Endothelial cell of umbilical vein (primary cell): ENCODE measurements around the gene CHD6. TPM values are rescaled to one million over a fixed set of nuclear protein-coding genes. Genes with fewer than 3 reads are reported as not detected.

Source experiments
- BruUV-seq: library from RNA; stranded (reverse); fragments of 400-500 nt; replicated peaks from 2 replicates; lab custom pipeline; 2021; lab: Mats Ljungman, UMichigan
- CTCF ChIA-PET: fragments of 300-600, 350-600 bp; sonication (Branson Sonifier 250); formaldehyde crosslinking; loops from one replicate; lab custom pipeline; 2021; ENCODE audit warnings: antibody characterized with exemption, inconsistent platforms; lab: Charles Lee
- POLR2A ChIA-PET: fragments of 300-600, 350-600 bp; sonication (Branson Sonifier 250); formaldehyde crosslinking; loops from one replicate; lab custom pipeline; 2021; ENCODE audit warnings: antibody characterized with exemption, inconsistent platforms; lab: Charles Lee
- DNase-seq: peaks from one replicate; pipeline ENCODE4 v3.0.0-alpha.2; 2011; ENCODE audit warnings: low read depth, low spot score
- FAIRE-seq: peaks from 2 replicates; lab custom pipeline; 2011; peaks lifted over from hg19 to GRCh38; lab: Jason Lieb, UNC
- H2AFZ ChIP-seq: 2 replicates; pipeline ENCODE4 v1.6.0; 2012; ENCODE audit warnings: low read depth, low read length, control low read depth, inconsistent platforms
- H3K27ac ChIP-seq: 2 replicates; pipeline ENCODE4 v1.5.1; 2011; ENCODE audit warnings: low read depth, mild to moderate bottlenecking, control low read depth, low read length, moderate library complexity; ENCODE audit not compliant: insufficient read depth
- H3K27me3 ChIP-seq, 2 experiments: 2 replicates each; pipeline versions ENCODE4 v1.6.0 to v1.6.1; 2011; ENCODE audit warnings: low read length in 2 of 2, mixed read lengths in 1 of 2; ENCODE audit not compliant: control insufficient read depth in 2 of 2, insufficient read depth in 2 of 2
- H3K36me3 ChIP-seq, 2 experiments: 2 replicates in 1 of 2; 3 replicates in 1 of 2; pipeline ENCODE4 v1.5.1; 2011; ENCODE audit warnings: low read length in 2 of 2, mild to moderate bottlenecking in 1 of 2, moderate library complexity in 1 of 2; ENCODE audit not compliant: control insufficient read depth in 2 of 2, insufficient read depth in 2 of 2; ENCODE audit errors: extremely low read depth in 1 of 2
- H3K4me1 ChIP-seq: 3 replicates; pipeline ENCODE4 v1.5.1; 2011; ENCODE audit warnings: mild to moderate bottlenecking, low read length; ENCODE audit not compliant: control insufficient read depth, insufficient read depth; ENCODE audit errors: extremely low read depth
- H3K4me2 ChIP-seq: 2 replicates; pipeline ENCODE4 v1.6.1; 2011; ENCODE audit warnings: low read length, control low read depth, mixed read lengths; ENCODE audit not compliant: insufficient read depth
- H3K4me3 ChIP-seq, 3 experiments: fragments of 200-600 bp in 1 of 3; sonication (generic), shearing (Covaris generic) in 1 of 3; replicated peaks in 1 of 3; 2 replicates each; pipeline ENCODE4 v1.5.1; 2011 to 2016; ENCODE audit warnings: control low read depth in 3 of 3, low read length in 3 of 3, mild to moderate bottlenecking in 2 of 3, inconsistent platforms in 1 of 3, low read depth in 1 of 3, moderate library complexity in 1 of 3; ENCODE audit not compliant: insufficient read depth in 1 of 3
- H3K79me2 ChIP-seq: 2 replicates; pipeline ENCODE4 v1.6.0; 2012; ENCODE audit warnings: low read length, inconsistent platforms; ENCODE audit not compliant: control insufficient read depth, insufficient read depth
- H3K9ac ChIP-seq: replicated peaks from 2 replicates; pipeline ENCODE3; 2011; ENCODE audit warnings: low read length, control low read depth; ENCODE audit not compliant: insufficient read depth; ENCODE audit errors: extremely low read depth
- H3K9me1 ChIP-seq: replicated peaks from 3 replicates; pipeline ENCODE4 v1.6.0; 2011; ENCODE audit warnings: mild to moderate bottlenecking, low read length; ENCODE audit not compliant: control insufficient read depth, insufficient read depth; ENCODE audit errors: extremely low read depth
- H3K9me3 ChIP-seq: replicated peaks from 2 replicates; pipeline ENCODE4 v1.5.1; 2012; ENCODE audit warnings: low read length, inconsistent platforms; ENCODE audit not compliant: control insufficient read depth, insufficient read depth
- H4K20me1 ChIP-seq: replicated peaks from 2 replicates; pipeline ENCODE3; 2011; ENCODE audit warnings: mild to moderate bottlenecking, low read length; ENCODE audit not compliant: control insufficient read depth, insufficient read depth; ENCODE audit errors: extremely low read depth
- CTCF ChIP-seq, 2 donors: IDR thresholded peaks; 1 replicate in 1 of 2; 2 replicates in 1 of 2; pipeline ENCODE4 v1.5.1; 2011; ENCODE audit warnings: low read length in 2 of 2, mild to moderate bottlenecking in 2 of 2, moderate library complexity in 2 of 2, control low read depth in 1 of 2, inconsistent platforms in 1 of 2, low read depth in 1 of 2; ENCODE audit not compliant: insufficient read depth in 1 of 2; ENCODE audit errors: extremely low read depth in 1 of 2
- EZH2 ChIP-seq: IDR thresholded peaks from 2 replicates; pipeline ENCODE4 v1.6.1; 2012; ENCODE audit warnings: borderline replicate concordance, low read depth, mild to moderate bottlenecking, moderate library complexity, low read length, inconsistent platforms; ENCODE audit not compliant: severe bottlenecking
- FOS ChIP-seq: IDR thresholded peaks from 2 replicates; pipeline ENCODE4 v1.6.1; 2011; ENCODE audit warnings: mild to moderate bottlenecking, low read length, moderate library complexity, borderline replicate concordance; ENCODE audit not compliant: insufficient read depth
- GATA2 ChIP-seq: IDR thresholded peaks from 2 replicates; pipeline ENCODE4 v1.7.0; 2011; ENCODE audit warnings: low read depth, mild to moderate bottlenecking, moderate library complexity, mixed read lengths, low read length; ENCODE audit not compliant: insufficient read length, insufficient read depth
- MAX ChIP-seq: IDR thresholded peaks from 2 replicates; pipeline ENCODE4 v1.6.1; 2011; ENCODE audit not compliant: insufficient read depth, insufficient read length
- MYC ChIP-seq: IDR thresholded peaks from one replicate; pipeline ENCODE4 v1.6.1; 2011; ENCODE audit warnings: mild to moderate bottlenecking, low read depth, low read length
- POLR2A ChIP-seq: IDR thresholded peaks from 2 replicates; pipeline ENCODE4 v1.6.1; 2012; ENCODE audit warnings: low read depth, mild to moderate bottlenecking, control low read depth, low read length
- POLR2AphosphoS5 ChIP-seq: IDR thresholded peaks from 2 replicates; pipeline ENCODE4 v1.6.1; 2012; ENCODE audit warnings: low read depth, mild to moderate bottlenecking, control low read depth, low read length, moderate library complexity; ENCODE audit not compliant: insufficient read depth
- dilution Hi-C: fragments of 300-500 bp; cut with MboI; formaldehyde crosslinking; loops from one replicate; pipeline ENCODE4 v1.15.0; 2019; ENCODE audit warnings: low sequenced_read_pairs; ENCODE audit not compliant: extremely low pct_ligation_motif_present
- intact Hi-C: fragments of 100-400 bp; cut with micrococcal nuclease; formaldehyde crosslinking; loops from one replicate; pipeline ENCODE4 v1.10.0; 2022
- polyA plus RNA-seq, 4 experiments: library from polyadenylated mRNA; depleted of rRNA in 3 of 4; stranded (reverse) in 3 of 4; unstranded in 1 of 4; fragments of >200 nt; gene quantifications; 2 replicates each; pipeline versions ENCODE4 v1.2.1 to v1.2.3, GENCODE V29; 2011 to 2012; ENCODE audit warnings: missing spikeins in 1 of 4
- total RNA-seq: library from RNA; stranded (reverse); gene quantifications from 2 replicates; pipeline ENCODE4 v1.2.3, GENCODE V29; 2021

Gene CHD6
- total and polyA plus RNA-seq, 2 donors (not counting 3 experiments of a cell fraction or from before 2014, with no cell fraction given): 7.2 to 33.7 TPM

DNA sequence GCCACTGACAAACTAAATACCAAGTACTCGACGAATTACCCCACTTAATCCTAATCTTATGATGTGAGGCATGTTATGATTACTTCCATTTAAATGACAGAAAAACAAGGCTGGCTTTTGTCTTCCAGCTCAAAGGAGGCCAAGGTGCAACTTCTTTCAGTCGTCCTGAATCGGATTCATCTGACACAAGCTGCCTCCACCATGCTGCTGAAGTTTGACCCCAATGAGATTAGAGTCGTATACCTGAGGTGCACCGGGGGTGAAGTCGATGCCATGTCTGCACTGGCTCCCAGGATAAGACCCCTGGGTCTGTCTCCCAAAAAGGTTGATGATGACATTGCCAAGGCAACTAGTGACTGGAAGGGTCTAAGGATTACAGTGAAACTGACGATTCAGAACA, 71.0 kb downstream of the CHD6 start:
- no peaks in the 10 kb centered on the region for H3K9me3 ChIP-seq
- ChIA-PET CTCF (interaction anchor here (1.1 kb wide), 1 partner anchor 11 kb away, joined by 3 read pairs; no protein-coding TSS in a partner anchor), POLR2A (no interaction called here)
- no peak overlapping the region for H3K4me2 ChIP-seq
- H2AFZ ChIP-seq: no peak overlapping the region
- no peak overlapping the region for H3K4me3 ChIP-seq
- H3K27me3 ChIP-seq: no peaks in the 10 kb centered on the region
- TF ChIP-seq CTCF (IDR thresholded peaks at IDR 0.05; ENCODE audit: extremely low read depth in 1 of 2, insufficient read depth in 1 of 2, low read depth in 1 of 2, low read length in 2 of 2) (no peak), FOS (no peak), MAX (no peak), POLR2AphosphoS5 (no peak)
- intact Hi-C loops: no loop called here
- no peaks in the 10 kb centered on the region for H3K9me1 ChIP-seq
- H3K9ac ChIP-seq: no peak overlapping the region
- H3K79me2 ChIP-seq: peaks cover 2% of the 10 kb centered on the region
- no peaks in the 10 kb centered on the region for H3K4me1 ChIP-seq
- peaks cover 3% of the 10 kb centered on the region for H4K20me1 ChIP-seq
- no peak overlapping the region for H3K27ac ChIP-seq
- no peak for FAIRE-seq
- dilution Hi-C loops: no loop called here
- DNase-seq: no peak
- H3K36me3 ChIP-seq: no peaks in the 10 kb centered on the region
- BruUV-seq: no TSS peak

DNA sequence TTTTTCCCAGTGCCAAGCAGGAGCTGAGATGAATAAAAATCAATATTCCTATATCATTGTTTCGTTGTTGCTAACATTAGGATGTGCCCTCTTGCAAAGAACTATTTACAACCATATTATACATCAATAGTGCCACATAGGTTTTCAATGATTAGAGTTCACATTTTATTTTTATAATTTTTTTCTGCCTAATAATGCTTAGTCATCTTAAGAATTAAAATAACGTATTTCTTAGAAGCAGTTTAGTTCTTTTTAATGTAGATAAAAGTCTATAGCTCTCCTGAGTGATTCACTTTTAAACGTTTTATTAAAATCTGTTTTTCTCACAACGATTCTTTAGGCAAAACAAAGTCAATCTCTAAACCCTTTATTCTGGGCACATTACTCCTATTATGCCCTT, 71.6 kb downstream of the CHD6 start:
- TF ChIP-seq MYC (no peak), FOS (no peak), POLR2A (no peak), MAX (no peak), CTCF (IDR thresholded peaks at IDR 0.05; ENCODE audit: extremely low read depth in 1 of 2, insufficient read depth in 1 of 2, low read depth in 1 of 2, low read length in 2 of 2) (no peak), EZH2 (no peak), POLR2AphosphoS5 (no peak), GATA2 (no peak)
- H3K4me3 ChIP-seq: no peak overlapping the region
- no peak for DNase-seq
- H3K27ac ChIP-seq: no peak overlapping the region
- H3K79me2 ChIP-seq: peaks cover 2% of the 10 kb centered on the region
- dilution Hi-C loops: no loop called here
- CTCF ChIA-PET: interaction anchor here (0.6 to 1.1 kb wide), 2 partner anchors 12 to 28 kb away, joined by 3 read pairs; no protein-coding TSS in a partner anchor
- H3K4me1 ChIP-seq: no peaks in the 10 kb centered on the region
- H3K9me1 ChIP-seq: no peaks in the 10 kb centered on the region
- POLR2A ChIA-PET: no interaction called here
- H3K9ac ChIP-seq: no peak overlapping the region
- FAIRE-seq: no peak
- H3K27me3 ChIP-seq: no peaks in the 10 kb centered on the region
- H3K9me3 ChIP-seq: no peaks in the 10 kb centered on the region
- H3K4me2 ChIP-seq: no peak overlapping the region
- no peak overlapping the region for H2AFZ ChIP-seq
- peaks cover 3% of the 10 kb centered on the region for H4K20me1 ChIP-seq
- intact Hi-C loops: no loop called here
- H3K36me3 ChIP-seq: no peaks in the 10 kb centered on the region
- no TSS peak for BruUV-seq
